Measurements from ENCODE around the gene SGSM2.

Gene SGSM2, protein sequence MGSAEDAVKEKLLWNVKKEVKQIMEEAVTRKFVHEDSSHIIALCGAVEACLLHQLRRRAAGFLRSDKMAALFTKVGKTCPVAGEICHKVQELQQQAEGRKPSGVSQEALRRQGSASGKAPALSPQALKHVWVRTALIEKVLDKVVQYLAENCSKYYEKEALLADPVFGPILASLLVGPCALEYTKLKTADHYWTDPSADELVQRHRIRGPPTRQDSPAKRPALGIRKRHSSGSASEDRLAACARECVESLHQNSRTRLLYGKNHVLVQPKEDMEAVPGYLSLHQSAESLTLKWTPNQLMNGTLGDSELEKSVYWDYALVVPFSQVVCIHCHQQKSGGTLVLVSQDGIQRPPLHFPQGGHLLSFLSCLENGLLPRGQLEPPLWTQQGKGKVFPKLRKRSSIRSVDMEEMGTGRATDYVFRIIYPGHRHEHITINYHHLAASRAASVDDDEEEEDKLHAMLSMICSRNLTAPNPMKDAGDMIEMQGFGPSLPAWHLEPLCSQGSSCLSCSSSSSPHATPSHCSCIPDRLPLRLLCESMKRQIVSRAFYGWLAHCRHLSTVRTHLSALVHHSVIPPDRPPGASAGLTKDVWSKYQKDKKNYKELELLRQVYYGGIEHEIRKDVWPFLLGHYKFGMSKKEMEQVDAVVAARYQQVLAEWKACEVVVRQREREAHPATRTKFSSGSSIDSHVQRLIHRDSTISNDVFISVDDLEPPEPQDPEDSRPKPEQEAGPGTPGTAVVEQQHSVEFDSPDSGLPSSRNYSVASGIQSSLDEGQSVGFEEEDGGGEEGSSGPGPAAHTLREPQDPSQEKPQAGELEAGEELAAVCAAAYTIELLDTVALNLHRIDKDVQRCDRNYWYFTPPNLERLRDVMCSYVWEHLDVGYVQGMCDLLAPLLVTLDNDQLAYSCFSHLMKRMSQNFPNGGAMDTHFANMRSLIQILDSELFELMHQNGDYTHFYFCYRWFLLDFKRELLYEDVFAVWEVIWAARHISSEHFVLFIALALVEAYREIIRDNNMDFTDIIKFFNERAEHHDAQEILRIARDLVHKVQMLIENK

DNA sequence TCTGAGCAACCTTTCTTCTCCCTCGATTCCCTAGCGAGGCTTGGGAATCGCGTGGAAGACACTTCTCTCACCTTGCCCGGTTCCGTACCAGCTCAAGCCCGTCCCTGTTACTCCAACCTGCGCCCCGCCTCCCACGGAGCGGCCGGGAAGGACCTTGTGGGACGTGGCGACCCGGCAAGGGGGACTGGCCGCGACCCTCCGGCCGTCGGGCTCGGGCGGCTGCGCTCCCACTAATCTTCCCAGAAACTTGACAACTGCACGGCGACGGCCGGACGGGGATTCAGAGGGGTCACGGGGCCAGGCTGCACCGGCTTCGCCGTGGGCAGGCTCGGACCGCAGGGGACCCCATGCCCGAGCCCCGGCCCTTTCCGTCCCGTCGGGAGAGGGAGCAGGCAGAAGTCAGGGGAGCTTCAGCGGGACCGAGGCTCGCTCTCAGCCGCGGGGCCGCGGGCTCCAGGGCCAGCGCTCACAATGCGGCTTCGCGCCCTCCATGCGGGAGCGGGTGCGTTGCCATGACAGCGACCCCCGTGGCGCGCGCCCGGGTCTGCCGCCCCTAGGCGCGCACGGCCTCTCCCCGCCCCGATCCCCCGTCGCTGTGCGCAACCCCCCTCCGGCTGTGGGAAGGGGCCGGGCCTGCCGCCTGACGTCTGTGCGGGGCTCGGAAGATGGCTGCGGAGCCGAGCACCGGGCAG is at the start of gene SGSM2:
Gene SGSM2 (plus strand): TSS at position 650 of the 692 bp plus-strand sequence. CDS start 188 bp downstream, outside the sequence.
- Histone ChIP-seq H3K27me3 (ENCODE audit: control insufficient read depth, low read length) (no peaks in the 10 kb centered on the region), H3F3A (ENCODE audit: control insufficient read depth, insufficient read depth) (peaks cover 5% of the 10 kb centered on the region; the same call in 1 of the 2 replicates), H4K20me1 (ENCODE audit: control insufficient read depth, insufficient read depth, low read depth, low read length) (peaks cover 3% of the 10 kb centered on the region; the same call in 1 of the 2 replicates), H3K79me2 (ENCODE audit: control insufficient read depth, low read length) (peaks cover 54% of the 10 kb centered on the region), H3K4me2 (ENCODE audit: low read length) (peak within 1 kb of the TSS; percentile 99), H3K4me3 (ENCODE audit: low read length) (peak within 1 kb of the TSS; percentile 84), H3K9me3 (ENCODE audit: control insufficient read depth, insufficient read depth, low read length) (no peaks in the 10 kb centered on the region), H3K9me2 (replicated peaks; ENCODE audit: control insufficient read depth, low read length) (no peaks in the 10 kb centered on the region), H3K4me1 (ENCODE audit: control insufficient read depth, low read length) (peaks cover 38% of the 10 kb centered on the region), H3K27ac (ENCODE audit: low read depth, low read length) (peak within 1 kb of the TSS; percentile 60), H3K36me3 (ENCODE audit: control insufficient read depth, low read length) (peaks cover 41% of the 10 kb centered on the region)
- no peak for TF ChIP-seq EZH2phosphoT487 (IDR thresholded peaks at IDR 0.05; ENCODE audit: borderline replicate concordance, low read length)
- TF ChIP-seq, protein P1, sequence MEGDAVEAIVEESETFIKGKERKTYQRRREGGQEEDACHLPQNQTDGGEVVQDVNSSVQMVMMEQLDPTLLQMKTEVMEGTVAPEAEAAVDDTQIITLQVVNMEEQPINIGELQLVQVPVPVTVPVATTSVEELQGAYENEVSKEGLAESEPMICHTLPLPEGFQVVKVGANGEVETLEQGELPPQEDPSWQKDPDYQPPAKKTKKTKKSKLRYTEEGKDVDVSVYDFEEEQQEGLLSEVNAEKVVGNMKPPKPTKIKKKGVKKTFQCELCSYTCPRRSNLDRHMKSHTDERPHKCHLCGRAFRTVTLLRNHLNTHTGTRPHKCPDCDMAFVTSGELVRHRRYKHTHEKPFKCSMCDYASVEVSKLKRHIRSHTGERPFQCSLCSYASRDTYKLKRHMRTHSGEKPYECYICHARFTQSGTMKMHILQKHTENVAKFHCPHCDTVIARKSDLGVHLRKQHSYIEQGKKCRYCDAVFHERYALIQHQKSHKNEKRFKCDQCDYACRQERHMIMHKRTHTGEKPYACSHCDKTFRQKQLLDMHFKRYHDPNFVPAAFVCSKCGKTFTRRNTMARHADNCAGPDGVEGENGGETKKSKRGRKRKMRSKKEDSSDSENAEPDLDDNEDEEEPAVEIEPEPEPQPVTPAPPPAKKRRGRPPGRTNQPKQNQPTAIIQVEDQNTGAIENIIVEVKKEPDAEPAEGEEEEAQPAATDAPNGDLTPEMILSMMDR (IDR thresholded peaks at IDR 0.05; ENCODE audit: low read depth, low read length, poor library complexity, severe bottlenecking) = no peak

DNA sequence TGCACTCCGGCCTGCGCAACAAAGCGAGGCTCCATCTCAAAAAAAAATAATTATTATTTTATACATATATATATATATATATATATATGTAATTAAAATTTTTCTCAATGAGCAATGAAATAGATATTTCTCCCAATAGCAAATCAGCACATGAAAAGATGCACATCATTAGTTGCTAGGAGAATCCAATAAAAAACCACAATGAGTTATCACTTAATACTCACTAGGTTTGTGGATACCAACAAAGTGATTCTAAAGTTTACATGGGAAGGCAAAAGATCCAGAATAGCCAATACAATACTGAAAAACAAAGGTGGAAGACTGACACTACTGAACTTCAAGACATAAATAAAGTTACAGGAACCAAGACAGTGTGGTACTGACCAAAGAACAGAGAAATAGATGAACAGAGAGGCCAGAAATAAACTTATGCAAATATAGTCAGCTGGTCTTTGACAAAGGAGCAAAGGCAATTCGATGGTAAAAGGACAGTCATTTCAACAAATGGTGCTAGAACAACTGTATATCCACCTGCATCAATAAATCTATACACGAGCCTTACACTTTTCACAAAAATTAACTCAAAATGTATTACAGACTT is 47.3 kb upstream of the SGSM2 start:
- Histone ChIP-seq H3K4me1 (ENCODE audit: control insufficient read depth, low read length) (peaks cover 10% of the 10 kb centered on the region), H3K4me3 (ENCODE audit: low read length) (peak overlapping the region; percentile 36), H3K36me3 (ENCODE audit: control insufficient read depth, low read length) (peaks cover 65% of the 10 kb centered on the region), H3K79me2 (ENCODE audit: control insufficient read depth, low read length) (peaks cover 4% of the 10 kb centered on the region), H3K27ac (ENCODE audit: low read depth, low read length) (no peak overlapping the region), H4K20me1 (ENCODE audit: control insufficient read depth, insufficient read depth, low read depth, low read length) (no peaks in the 10 kb centered on the region; the same call in 1 of the 2 replicates), H3F3A (ENCODE audit: control insufficient read depth, insufficient read depth) (peaks cover 4% of the 10 kb centered on the region; the same call in 1 of the 2 replicates), H3K4me2 (ENCODE audit: low read length) (peak overlapping the region; percentile 55), H3K27me3 (ENCODE audit: control insufficient read depth, low read length) (no peaks in the 10 kb centered on the region), H3K9me2 (replicated peaks; ENCODE audit: control insufficient read depth, low read length) (no peaks in the 10 kb centered on the region), H3K9me3 (ENCODE audit: control insufficient read depth, insufficient read depth, low read length) (no peaks in the 10 kb centered on the region)
- no peak for TF ChIP-seq EZH2phosphoT487 (IDR thresholded peaks at IDR 0.05; ENCODE audit: borderline replicate concordance, low read length)
- TF ChIP-seq, protein P1 (IDR thresholded peaks at IDR 0.05; ENCODE audit: low read depth, low read length, poor library complexity, severe bottlenecking) = no peak

DNA sequence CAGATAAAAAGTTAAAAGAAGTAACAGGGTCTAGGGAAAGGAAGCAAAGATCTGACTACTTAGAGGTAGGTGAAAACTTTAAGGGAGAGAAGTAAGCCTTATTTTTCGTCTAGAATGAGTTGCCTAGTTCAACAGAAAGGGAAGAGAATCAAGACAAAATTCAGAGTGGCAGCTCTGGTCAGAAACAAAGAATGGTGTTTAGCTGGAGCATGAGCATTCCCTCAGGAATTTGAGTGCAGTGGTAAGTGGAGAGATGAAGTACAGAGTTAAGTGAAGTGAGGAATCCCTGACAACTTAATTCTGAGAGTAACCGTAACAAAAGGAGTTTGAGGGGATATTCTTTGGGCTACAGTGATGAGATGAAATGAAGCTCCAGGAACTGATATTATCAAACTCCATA is 45.2 kb upstream of the SGSM2 start:
- H3K36me3 ChIP-seq (ENCODE audit: control insufficient read depth, low read length) = peaks cover 78% of the 10 kb centered on the region
- TF ChIP-seq EZH2phosphoT487 (IDR thresholded peaks at IDR 0.05; ENCODE audit: borderline replicate concordance, low read length) = no peak
- H3F3A ChIP-seq (ENCODE audit: control insufficient read depth, insufficient read depth) = peaks cover 2% of the 10 kb centered on the region; the same call in 1 of the 2 replicates
- peaks cover 10% of the 10 kb centered on the region for H3K4me1 ChIP-seq (ENCODE audit: control insufficient read depth, low read length)
- no peak overlapping the region for H3K27ac ChIP-seq (ENCODE audit: low read depth, low read length)
- H4K20me1 ChIP-seq (ENCODE audit: control insufficient read depth, insufficient read depth, low read depth, low read length) = no peaks in the 10 kb centered on the region; the same call in 1 of the 2 replicates
- H3K9me2 ChIP-seq (replicated peaks; ENCODE audit: control insufficient read depth, low read length) = no peaks in the 10 kb centered on the region
- peaks cover 16% of the 10 kb centered on the region for H3K79me2 ChIP-seq (ENCODE audit: control insufficient read depth, low read length)
- H3K4me2 ChIP-seq (ENCODE audit: low read length) = no peak overlapping the region
- H3K27me3 ChIP-seq (ENCODE audit: control insufficient read depth, low read length) = no peaks in the 10 kb centered on the region
- no peak overlapping the region for H3K4me3 ChIP-seq (ENCODE audit: low read length)
- H3K9me3 ChIP-seq (ENCODE audit: control insufficient read depth, insufficient read depth, low read length) = no peaks in the 10 kb centered on the region
